SK-N-SH treated with all-trans-retinoic acid at 6 μM for 48 hours (cell line): ENCODE measurements around the gene PDE3A.

Experiments used
- ATAC-seq: fragments of 200-7000 bp; cut with Tn5 transposase; 3 replicates; pipeline ENCODE4 v1.9.1; 2020; ENCODE audit warnings: mild to moderate bottlenecking, moderate library complexity
- ARNTL ChIP-seq: fragments of 450-650 bp; formaldehyde crosslinking; IDR thresholded peaks from 2 replicates; pipeline ENCODE4 v1.5.0; 2020; ENCODE audit warnings: low read depth, mild to moderate bottlenecking, moderate library complexity, borderline replicate concordance
- BACH2 ChIP-seq: fragments of 250-450 bp; sonication (Bioruptor Pico); IDR thresholded peaks from 2 replicates; pipeline ENCODE4 v1.9.0; 2021; ENCODE audit warnings: mild to moderate bottlenecking, borderline replicate concordance
- CSDC2 ChIP-seq: fragments of 250-450 bp; sonication (Bioruptor Pico); IDR thresholded peaks from 2 replicates; pipeline ENCODE4 v1.5.0; 2020; ENCODE audit warnings: mild to moderate bottlenecking, moderate library complexity
- ESRRG ChIP-seq: fragments of 250-450 bp; sonication (Bioruptor Pico); IDR thresholded peaks from 2 replicates; pipeline ENCODE4 v1.6.1; 2021; ENCODE audit warnings: mild to moderate bottlenecking
- ISL1 ChIP-seq: fragments of 250-450 bp; sonication (Bioruptor Pico); IDR thresholded peaks from 2 replicates; pipeline ENCODE4 v2.1.2; 2022; ENCODE audit warnings: mild to moderate bottlenecking, moderate library complexity
- OSR1 ChIP-seq: fragments of 250-450 bp; sonication (Bioruptor Pico); IDR thresholded peaks from 2 replicates; pipeline ENCODE4 v1.8.0; 2022; ENCODE audit warnings: moderate library complexity, mild to moderate bottlenecking, inconsistent platforms
- PPARA ChIP-seq: fragments of 250-450 bp; sonication (Bioruptor Pico); IDR thresholded peaks from 2 replicates; pipeline ENCODE4 v1.5.0; 2020; ENCODE audit warnings: mild to moderate bottlenecking, borderline replicate concordance
- RARB ChIP-seq: fragments of 250-450 bp; sonication (Bioruptor Pico); IDR thresholded peaks from 2 replicates; pipeline ENCODE4 v1.8.0; 2021; ENCODE audit warnings: mild to moderate bottlenecking, moderate library complexity
- SNAI2 ChIP-seq: fragments of 250-450 bp; sonication (Bioruptor Pico); IDR thresholded peaks from 2 replicates; pipeline ENCODE4 v1.5.0; 2020; ENCODE audit warnings: mild to moderate bottlenecking, moderate library complexity
- TCF4 ChIP-seq: fragments of 250-450 bp; sonication (Bioruptor Pico); IDR thresholded peaks from 2 replicates; pipeline ENCODE4 v1.8.0; 2021; ENCODE audit warnings: mild to moderate bottlenecking, moderate library complexity, borderline replicate concordance
- TOX ChIP-seq: fragments of 250-450 bp; sonication (Bioruptor Pico); IDR thresholded peaks from 2 replicates; pipeline ENCODE4 v1.8.0; 2021; ENCODE audit warnings: mild to moderate bottlenecking, moderate library complexity, borderline replicate concordance
- ZC3H10 ChIP-seq: fragments of 250-450 bp; sonication (Bioruptor Pico); IDR thresholded peaks from 2 replicates; pipeline ENCODE4 v1.5.1; 2021; ENCODE audit warnings: mild to moderate bottlenecking, moderate library complexity
- ZFP3 ChIP-seq: fragments of 250-450 bp; sonication (Bioruptor Pico); IDR thresholded peaks from 2 replicates; pipeline ENCODE4 v1.5.0; 2020; ENCODE audit warnings: mild to moderate bottlenecking, moderate library complexity
- ZNF565 ChIP-seq: fragments of 450-650 bp; formaldehyde crosslinking; conservative IDR thresholded peaks from 2 replicates; pipeline ENCODE4 v1.5.0; 2020; ENCODE audit warnings: low read depth, mild to moderate bottlenecking, moderate library complexity
- ZNF70 ChIP-seq: fragments of 450-650 bp; formaldehyde crosslinking; IDR thresholded peaks from 2 replicates; pipeline ENCODE4 v1.5.0; 2020; ENCODE audit warnings: mild to moderate bottlenecking, moderate library complexity
- ZNF8 ChIP-seq: fragments of 450-650 bp; formaldehyde crosslinking; IDR thresholded peaks from 2 replicates; pipeline ENCODE4 v1.5.0; 2020; ENCODE audit warnings: mild to moderate bottlenecking, moderate library complexity
- TF ChIP-seq, protein P1 (sequence below): fragments of 250-450 bp; sonication (Bioruptor Pico); IDR thresholded peaks from 2 replicates; pipeline ENCODE4 v1.5.1; 2020; ENCODE audit warnings: low read depth, mild to moderate bottlenecking, moderate library complexity
- TF ChIP-seq, protein P2 (sequence below): fragments of 250-450 bp; sonication (Bioruptor Pico); IDR thresholded peaks from 2 replicates; pipeline ENCODE4 v1.8.0; 2020; ENCODE audit warnings: mild to moderate bottlenecking, moderate library complexity, borderline replicate concordance
- TF ChIP-seq, protein P3 (sequence below): fragments of 250-450 bp; sonication (Bioruptor Pico); IDR thresholded peaks from 2 replicates; pipeline ENCODE4 v1.5.0; 2020; ENCODE audit warnings: mild to moderate bottlenecking, moderate library complexity
- TF ChIP-seq, protein P4 (sequence below): fragments of 250-450 bp; sonication (Bioruptor Pico); IDR thresholded peaks from 2 replicates; pipeline ENCODE4 v1.5.1; 2021; ENCODE audit warnings: mild to moderate bottlenecking, moderate library complexity

PDE3A gene

DNA sequence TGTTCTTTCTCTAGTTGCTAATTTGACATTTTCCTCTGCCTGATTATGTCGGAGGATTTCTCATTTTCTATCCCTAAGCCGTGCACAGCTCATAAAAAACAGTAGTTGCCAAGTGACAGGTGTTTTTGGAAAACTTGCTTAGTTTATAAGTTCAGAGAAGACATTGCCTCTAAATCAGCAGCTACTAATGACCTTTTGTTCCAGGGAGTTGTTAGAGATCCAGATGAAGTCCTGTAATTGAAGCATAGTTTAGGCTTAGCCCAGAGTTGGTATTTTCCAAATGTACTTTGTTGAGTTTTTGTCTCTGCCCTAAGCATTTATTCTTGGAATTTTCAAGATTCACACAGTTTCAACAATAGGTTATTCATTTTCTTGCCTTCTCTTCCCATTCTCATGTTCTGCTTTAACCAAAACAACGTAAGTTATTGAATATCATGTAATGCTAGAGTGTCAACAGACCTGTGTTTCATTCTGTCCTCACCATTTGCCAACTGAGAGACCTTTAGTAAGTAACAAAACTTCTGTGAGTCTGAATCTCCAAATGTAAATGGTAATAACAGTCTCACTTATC, 216.8 kb downstream of the PDE3A start:
- ATAC-seq: no peak
- TF ChIP-seq CSDC2 (CRISPR knock-in tag) (no peak), ZNF70 (CRISPR knock-in tag) (no peak), ZNF565 (CRISPR knock-in tag) (no peak), ISL1 (CRISPR knock-in tag) (no peak), PPARA (CRISPR knock-in tag) (no peak), ZFP3 (CRISPR knock-in tag) (no peak), RARB (CRISPR knock-in tag) (no peak), ARNTL (no peak), ZC3H10 (CRISPR knock-in tag) (no peak), BACH2 (CRISPR knock-in tag) (no peak), TOX (no peak), TCF4 (CRISPR knock-in tag) (no peak), ESRRG (CRISPR knock-in tag) (no peak)
- TF ChIP-seq, protein P1, sequence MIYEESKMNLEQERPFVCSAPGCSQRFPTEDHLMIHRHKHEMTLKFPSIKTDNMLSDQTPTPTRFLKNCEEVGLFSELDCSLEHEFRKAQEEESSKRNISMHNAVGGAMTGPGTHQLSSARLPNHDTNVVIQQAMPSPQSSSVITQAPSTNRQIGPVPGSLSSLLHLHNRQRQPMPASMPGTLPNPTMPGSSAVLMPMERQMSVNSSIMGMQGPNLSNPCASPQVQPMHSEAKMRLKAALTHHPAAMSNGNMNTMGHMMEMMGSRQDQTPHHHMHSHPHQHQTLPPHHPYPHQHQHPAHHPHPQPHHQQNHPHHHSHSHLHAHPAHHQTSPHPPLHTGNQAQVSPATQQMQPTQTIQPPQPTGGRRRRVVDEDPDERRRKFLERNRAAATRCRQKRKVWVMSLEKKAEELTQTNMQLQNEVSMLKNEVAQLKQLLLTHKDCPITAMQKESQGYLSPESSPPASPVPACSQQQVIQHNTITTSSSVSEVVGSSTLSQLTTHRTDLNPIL: no peak
- TF ChIP-seq, protein P2, sequence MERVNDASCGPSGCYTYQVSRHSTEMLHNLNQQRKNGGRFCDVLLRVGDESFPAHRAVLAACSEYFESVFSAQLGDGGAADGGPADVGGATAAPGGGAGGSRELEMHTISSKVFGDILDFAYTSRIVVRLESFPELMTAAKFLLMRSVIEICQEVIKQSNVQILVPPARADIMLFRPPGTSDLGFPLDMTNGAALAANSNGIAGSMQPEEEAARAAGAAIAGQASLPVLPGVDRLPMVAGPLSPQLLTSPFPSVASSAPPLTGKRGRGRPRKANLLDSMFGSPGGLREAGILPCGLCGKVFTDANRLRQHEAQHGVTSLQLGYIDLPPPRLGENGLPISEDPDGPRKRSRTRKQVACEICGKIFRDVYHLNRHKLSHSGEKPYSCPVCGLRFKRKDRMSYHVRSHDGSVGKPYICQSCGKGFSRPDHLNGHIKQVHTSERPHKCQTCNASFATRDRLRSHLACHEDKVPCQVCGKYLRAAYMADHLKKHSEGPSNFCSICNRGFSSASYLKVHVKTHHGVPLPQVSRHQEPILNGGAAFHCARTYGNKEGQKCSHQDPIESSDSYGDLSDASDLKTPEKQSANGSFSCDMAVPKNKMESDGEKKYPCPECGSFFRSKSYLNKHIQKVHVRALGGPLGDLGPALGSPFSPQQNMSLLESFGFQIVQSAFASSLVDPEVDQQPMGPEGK (CRISPR knock-in tag): no peak
- TF ChIP-seq, protein P3, sequence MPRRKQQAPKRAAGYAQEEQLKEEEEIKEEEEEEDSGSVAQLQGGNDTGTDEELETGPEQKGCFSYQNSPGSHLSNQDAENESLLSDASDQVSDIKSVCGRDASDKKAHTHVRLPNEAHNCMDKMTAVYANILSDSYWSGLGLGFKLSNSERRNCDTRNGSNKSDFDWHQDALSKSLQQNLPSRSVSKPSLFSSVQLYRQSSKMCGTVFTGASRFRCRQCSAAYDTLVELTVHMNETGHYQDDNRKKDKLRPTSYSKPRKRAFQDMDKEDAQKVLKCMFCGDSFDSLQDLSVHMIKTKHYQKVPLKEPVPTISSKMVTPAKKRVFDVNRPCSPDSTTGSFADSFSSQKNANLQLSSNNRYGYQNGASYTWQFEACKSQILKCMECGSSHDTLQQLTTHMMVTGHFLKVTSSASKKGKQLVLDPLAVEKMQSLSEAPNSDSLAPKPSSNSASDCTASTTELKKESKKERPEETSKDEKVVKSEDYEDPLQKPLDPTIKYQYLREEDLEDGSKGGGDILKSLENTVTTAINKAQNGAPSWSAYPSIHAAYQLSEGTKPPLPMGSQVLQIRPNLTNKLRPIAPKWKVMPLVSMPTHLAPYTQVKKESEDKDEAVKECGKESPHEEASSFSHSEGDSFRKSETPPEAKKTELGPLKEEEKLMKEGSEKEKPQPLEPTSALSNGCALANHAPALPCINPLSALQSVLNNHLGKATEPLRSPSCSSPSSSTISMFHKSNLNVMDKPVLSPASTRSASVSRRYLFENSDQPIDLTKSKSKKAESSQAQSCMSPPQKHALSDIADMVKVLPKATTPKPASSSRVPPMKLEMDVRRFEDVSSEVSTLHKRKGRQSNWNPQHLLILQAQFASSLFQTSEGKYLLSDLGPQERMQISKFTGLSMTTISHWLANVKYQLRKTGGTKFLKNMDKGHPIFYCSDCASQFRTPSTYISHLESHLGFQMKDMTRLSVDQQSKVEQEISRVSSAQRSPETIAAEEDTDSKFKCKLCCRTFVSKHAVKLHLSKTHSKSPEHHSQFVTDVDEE (CRISPR knock-in tag): no peak
- TF ChIP-seq, protein P4, sequence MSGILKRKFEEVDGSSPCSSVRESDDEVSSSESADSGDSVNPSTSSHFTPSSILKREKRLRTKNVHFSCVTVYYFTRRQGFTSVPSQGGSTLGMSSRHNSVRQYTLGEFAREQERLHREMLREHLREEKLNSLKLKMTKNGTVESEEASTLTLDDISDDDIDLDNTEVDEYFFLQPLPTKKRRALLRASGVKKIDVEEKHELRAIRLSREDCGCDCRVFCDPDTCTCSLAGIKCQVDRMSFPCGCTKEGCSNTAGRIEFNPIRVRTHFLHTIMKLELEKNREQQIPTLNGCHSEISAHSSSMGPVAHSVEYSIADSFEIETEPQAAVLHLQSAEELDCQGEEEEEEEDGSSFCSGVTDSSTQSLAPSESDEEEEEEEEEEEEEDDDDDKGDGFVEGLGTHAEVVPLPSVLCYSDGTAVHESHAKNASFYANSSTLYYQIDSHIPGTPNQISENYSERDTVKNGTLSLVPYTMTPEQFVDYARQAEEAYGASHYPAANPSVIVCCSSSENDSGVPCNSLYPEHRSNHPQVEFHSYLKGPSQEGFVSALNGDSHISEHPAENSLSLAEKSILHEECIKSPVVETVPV (CRISPR knock-in tag): no peak

DNA sequence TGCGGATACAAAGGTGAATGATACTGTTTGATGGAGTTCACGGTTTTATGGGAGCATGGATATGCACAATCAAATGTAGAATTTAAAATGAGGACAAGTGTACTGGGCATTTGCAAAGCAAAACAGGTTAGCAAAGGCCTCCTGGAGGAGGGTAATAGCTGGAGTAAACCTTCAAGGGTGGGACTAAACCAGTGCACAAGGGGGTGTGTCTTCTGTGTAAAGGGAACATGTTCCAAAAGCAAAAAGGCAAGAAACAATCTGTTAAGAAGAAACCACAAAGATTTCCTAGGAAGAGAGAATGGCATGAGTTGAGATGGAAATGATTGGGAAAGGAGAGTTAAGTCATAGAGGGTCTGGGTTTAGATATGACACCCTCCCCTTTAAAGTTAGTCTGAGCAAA, 217.6 kb downstream of the PDE3A start:
- no peak for ATAC-seq
- TF ChIP-seq CSDC2 (CRISPR knock-in tag) (no peak), ZNF8 (no peak)

DNA sequence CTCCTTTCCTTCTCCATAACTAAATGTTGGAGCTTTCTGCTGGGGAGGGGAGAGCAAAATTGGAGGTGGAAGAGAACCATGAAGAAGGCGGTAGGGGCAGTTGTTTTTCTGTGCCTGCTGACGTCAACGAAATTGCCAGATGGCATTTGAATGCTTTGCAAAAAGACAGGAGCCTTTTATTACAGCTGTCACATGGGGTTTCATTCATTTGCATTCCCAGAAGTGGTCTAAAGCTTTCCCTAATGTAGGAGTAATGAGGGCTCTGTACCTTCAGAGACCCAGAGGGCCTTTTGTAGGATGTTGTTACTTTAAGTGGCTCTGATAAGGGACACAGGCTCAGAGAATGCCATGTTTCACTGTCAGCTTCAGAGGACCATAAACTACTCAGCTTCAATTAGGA, 219.7 kb downstream of the PDE3A start:
- TF ChIP-seq ZNF565 (CRISPR knock-in tag) (peak; percentile 50; the same call in 1 of the 2 replicates), OSR1 (CRISPR knock-in tag) (no peak), RARB (CRISPR knock-in tag) (no peak), SNAI2 (CRISPR knock-in tag) (0 out of 2 replicates have a peak, but pooled peaks have one; percentile 58), TCF4 (CRISPR knock-in tag) (peak; percentile 92), ZC3H10 (CRISPR knock-in tag) (no peak), PPARA (CRISPR knock-in tag) (0 out of 2 replicates have a peak, but pooled peaks have one; percentile 10), ISL1 (CRISPR knock-in tag) (peak; percentile 78), ZNF70 (CRISPR knock-in tag) (0 out of 2 replicates have a peak, but pooled peaks have one; percentile 34)
- TF ChIP-seq, protein P3 (CRISPR knock-in tag): peak; percentile 97
- TF ChIP-seq, protein P1: peak; percentile 66
- TF ChIP-seq, protein P4 (CRISPR knock-in tag): 0 out of 2 replicates have a peak, but pooled peaks have one; percentile 26
- TF ChIP-seq, all 23 proteins: peak for 9
- peak; percentile 75; the same call in 2 of the 3 replicates for ATAC-seq
